Mesothelial cell of epicardium (in vitro differentiated cells): ENCODE data around the gene TLCD3A. TPM values are rescaled to one million over a fixed set of nuclear protein-coding genes. Genes with fewer than 3 reads are reported as not detected.
A peak's percentile ranks its signal among the peaks of the same experiment; 100 is the strongest.

Source experiments
- DNase-seq, 2 experiments: peaks; one replicate each; pipeline ENCODE4 v3.0.0; 2021; ENCODE audit warnings: low spot score in 2 of 2; ENCODE audit not compliant: unreplicated experiment in 2 of 2
- H3K27ac Mint-ChIP-seq: 2 replicates; pipeline ENCODE4 v1.8.0; 2021; ENCODE audit warnings: mixed read lengths
- H3K27me3 Mint-ChIP-seq: 2 replicates; pipeline ENCODE4 v1.8.0; 2021; ENCODE audit warnings: low read depth, mixed read lengths
- H3K36me3 Mint-ChIP-seq: 2 replicates; pipeline ENCODE4 v1.8.0; 2021; ENCODE audit warnings: mixed read lengths
- H3K4me1 Mint-ChIP-seq: 2 replicates; pipeline ENCODE4 v1.8.0; 2021; ENCODE audit warnings: mixed read lengths
- H3K4me3 Mint-ChIP-seq: 2 replicates; pipeline ENCODE4 v1.8.0; 2021; ENCODE audit warnings: mild to moderate bottlenecking, moderate library complexity, mixed read lengths
- H3K9me3 Mint-ChIP-seq: 2 replicates; pipeline ENCODE4 v1.8.0; 2021; ENCODE audit warnings: mixed read lengths
- total RNA-seq: library from RNA; stranded (reverse); gene quantifications from 3 replicates; pipeline ENCODE4 v1.2.1, GENCODE V29; 2021
- TF ChIP-seq, protein P1 (sequence below): fragments of 200-600 bp; sonication (generic); IDR thresholded peaks from one replicate; pipeline ENCODE4 v1.5.0; 2021; ENCODE audit warnings: antibody characterized with exemption; ENCODE audit not compliant: unreplicated experiment

Gene TLCD3A
- total RNA-seq, 1 donor from 2014 or later = 27.7 TPM

- Mint-ChIP-seq H3K27ac (peak overlapping the region; percentile 11), H3K36me3 (peaks cover 24% of the 10 kb centered on the region), H3K9me3 (no peaks in the 10 kb centered on the region), H3K4me1 (peaks cover 26% of the 10 kb centered on the region), H3K27me3 (no peaks in the 10 kb centered on the region), H3K4me3 (no peak overlapping the region)
- TF ChIP-seq, protein P1, sequence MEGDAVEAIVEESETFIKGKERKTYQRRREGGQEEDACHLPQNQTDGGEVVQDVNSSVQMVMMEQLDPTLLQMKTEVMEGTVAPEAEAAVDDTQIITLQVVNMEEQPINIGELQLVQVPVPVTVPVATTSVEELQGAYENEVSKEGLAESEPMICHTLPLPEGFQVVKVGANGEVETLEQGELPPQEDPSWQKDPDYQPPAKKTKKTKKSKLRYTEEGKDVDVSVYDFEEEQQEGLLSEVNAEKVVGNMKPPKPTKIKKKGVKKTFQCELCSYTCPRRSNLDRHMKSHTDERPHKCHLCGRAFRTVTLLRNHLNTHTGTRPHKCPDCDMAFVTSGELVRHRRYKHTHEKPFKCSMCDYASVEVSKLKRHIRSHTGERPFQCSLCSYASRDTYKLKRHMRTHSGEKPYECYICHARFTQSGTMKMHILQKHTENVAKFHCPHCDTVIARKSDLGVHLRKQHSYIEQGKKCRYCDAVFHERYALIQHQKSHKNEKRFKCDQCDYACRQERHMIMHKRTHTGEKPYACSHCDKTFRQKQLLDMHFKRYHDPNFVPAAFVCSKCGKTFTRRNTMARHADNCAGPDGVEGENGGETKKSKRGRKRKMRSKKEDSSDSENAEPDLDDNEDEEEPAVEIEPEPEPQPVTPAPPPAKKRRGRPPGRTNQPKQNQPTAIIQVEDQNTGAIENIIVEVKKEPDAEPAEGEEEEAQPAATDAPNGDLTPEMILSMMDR = no peak
- no peak for DNase-seq
These were observed 42.7 kb upstream of the TLCD3A start for GRCh38 chr17:689556-690275.

DNA sequence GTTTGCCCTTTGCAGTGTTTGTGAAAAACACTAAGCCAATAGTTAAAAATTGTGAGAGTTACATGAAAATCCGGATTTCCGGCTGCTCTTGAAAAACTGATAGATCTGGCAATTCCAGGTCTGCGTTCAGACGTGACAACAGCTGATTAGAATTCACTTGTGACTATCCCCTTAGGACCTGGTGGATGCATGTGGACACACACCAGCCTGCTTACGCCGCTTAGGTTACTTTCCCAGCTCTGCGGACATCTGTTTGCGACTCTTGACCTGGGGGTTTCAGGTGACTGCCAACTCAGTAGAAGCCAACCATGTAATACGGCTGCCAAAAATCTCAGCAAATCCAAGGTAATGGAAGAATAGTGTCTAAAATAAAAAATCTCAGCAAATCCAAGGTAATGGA lies 42.0 kb upstream of the TLCD3A start:
- H3K4me1 Mint-ChIP-seq = peaks cover 32% of the 10 kb centered on the region
- TF ChIP-seq, protein P1 = no peak
- no peaks in the 10 kb centered on the region for H3K27me3 Mint-ChIP-seq
- no peaks in the 10 kb centered on the region for H3K9me3 Mint-ChIP-seq
- H3K36me3 Mint-ChIP-seq = peaks cover 27% of the 10 kb centered on the region
- DNase-seq = no peak
- no peak overlapping the region for H3K27ac Mint-ChIP-seq
- H3K4me3 Mint-ChIP-seq = no peak overlapping the region

- Mint-ChIP-seq H3K36me3 (peaks cover 21% of the 10 kb centered on the region), H3K27ac (no peak overlapping the region), H3K4me3 (no peak overlapping the region), H3K4me1 (peaks cover 40% of the 10 kb centered on the region), H3K9me3 (no peaks in the 10 kb centered on the region), H3K27me3 (no peaks in the 10 kb centered on the region)
- TF ChIP-seq, protein P1 = no peak
- no peak for DNase-seq
These were observed 41.0 kb upstream of the TLCD3A start for GRCh38 chr17:691423-691822.

DNA sequence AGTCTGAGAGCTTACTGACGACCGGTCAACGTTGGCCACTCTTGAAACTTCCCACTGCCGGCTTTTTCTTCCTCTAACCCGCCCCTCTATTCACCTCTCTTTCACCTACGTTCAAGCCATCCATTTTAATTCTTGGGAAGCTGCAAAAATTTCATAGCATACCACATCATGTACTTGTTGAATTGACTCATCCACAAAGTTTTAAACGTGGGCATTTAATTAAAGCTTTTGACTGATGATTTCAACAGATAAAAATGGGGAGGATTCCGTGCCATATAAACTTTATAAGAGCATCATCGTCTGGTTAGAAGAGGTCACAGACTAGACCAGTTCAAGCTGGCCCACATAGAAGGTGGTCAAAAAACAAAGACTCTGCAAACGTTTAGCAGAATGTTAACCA lies 40.3 kb upstream of the TLCD3A start:
- peak overlapping the region; percentile 55 for H3K27ac Mint-ChIP-seq
- H3K36me3 Mint-ChIP-seq = peaks cover 23% of the 10 kb centered on the region
- DNase-seq = no peak
- H3K4me3 Mint-ChIP-seq = no peak overlapping the region
- no peaks in the 10 kb centered on the region for H3K9me3 Mint-ChIP-seq
- TF ChIP-seq, protein P1 = no peak
- no peaks in the 10 kb centered on the region for H3K27me3 Mint-ChIP-seq
- peaks cover 47% of the 10 kb centered on the region for H3K4me1 Mint-ChIP-seq

GRCh38 chr17:693791-694638 lies 38.4 kb upstream of the TLCD3A start:
- Mint-ChIP-seq H3K4me3 (peak overlapping the region; percentile 39), H3K27ac (peak overlapping the region; percentile 93)
- DNase-seq = no peak

More at GRCh38 chr17:693791-694638, 38.4 kb upstream of the TLCD3A start:
- Mint-ChIP-seq H3K36me3 (peaks cover 16% of the 10 kb centered on the region), H3K27me3 (no peaks in the 10 kb centered on the region), H3K4me1 (peaks cover 55% of the 10 kb centered on the region), H3K9me3 (no peaks in the 10 kb centered on the region)
- TF ChIP-seq, protein P1 = no peak
